ENCODE measurements around the gene LSM3.

The LSM3 gene

GRCh38 chr3:14158370-14158769 is 20.2 kb upstream of the LSM3 start:
- no peak for DNase-seq (ENCODE audit: low spot score)
- TF ChIP-seq CTCF (IDR thresholded peaks at IDR 0.05; ENCODE audit: extremely low read depth, missing control alignments), result no peak

GRCh38 chr3:14159426-14159825 is 19.2 kb upstream of the LSM3 start:
- no peak for DNase-seq (ENCODE audit: low spot score)
- TF ChIP-seq CTCF (IDR thresholded peaks at IDR 0.05; ENCODE audit: extremely low read depth, missing control alignments), result no peak

GRCh38 chr3:14161282-14161681 is 17.3 kb upstream of the LSM3 start:
- TF ChIP-seq CTCF (IDR thresholded peaks at IDR 0.05; ENCODE audit: extremely low read depth, missing control alignments), result no peak
- no peak for DNase-seq (ENCODE audit: low spot score)

GRCh38 chr3:14162178-14162577 is 16.4 kb upstream of the LSM3 start:
- TF ChIP-seq CTCF (IDR thresholded peaks at IDR 0.05; ENCODE audit: extremely low read depth, missing control alignments), result no peak
- DNase-seq (ENCODE audit: low spot score), result no peak

GRCh38 chr3:14166877-14167603 is 11.6 kb upstream of the LSM3 start:
- no peak for DNase-seq (ENCODE audit: low spot score)
- TF ChIP-seq CTCF (IDR thresholded peaks at IDR 0.05; ENCODE audit: extremely low read depth, missing control alignments), result no peak

- no peak for DNase-seq (ENCODE audit: low spot score)
- TF ChIP-seq CTCF (IDR thresholded peaks at IDR 0.05; ENCODE audit: extremely low read depth, missing control alignments), result no peak
Measured at GRCh38 chr3:14169435-14169834, 9.2 kb upstream of the LSM3 start.

- no peak for TF ChIP-seq CTCF (IDR thresholded peaks at IDR 0.05; ENCODE audit: extremely low read depth, missing control alignments)
- DNase-seq (ENCODE audit: low spot score), result no peak
Measured at GRCh38 chr3:14169871-14170270, 8.7 kb upstream of the LSM3 start.

Measured in GM20000 (cell line).